Neural progenitor cell (in vitro differentiated cells): ENCODE measurements around the gene LRRC56. TPM values are rescaled to one million over a fixed set of nuclear protein-coding genes. Genes with fewer than 3 reads are reported as not detected.

ENCODE experiments used
- DNase-seq: peaks from one replicate; pipeline ENCODE4 v3.0.0-alpha.2; 2016; ENCODE audit warnings: low spot score
- H2AFZ ChIP-seq: fragments of 200-600 bp; sonication (generic); replicated peaks from 2 replicates; pipeline ENCODE4 v1.6.1; 2016; ENCODE audit warnings: antibody characterized with exemption
- H3F3A ChIP-seq: fragments of 200-600 bp; sonication (generic); 2 replicates; pipeline ENCODE4 v1.6.1; 2016; ENCODE audit warnings: antibody characterized with exemption, low read depth
- H3K27ac ChIP-seq: fragments of 200-600 bp; sonication (generic); 2 replicates; pipeline ENCODE4 v1.5.1; 2016; ENCODE audit warnings: mild to moderate bottlenecking
- H3K27me3 ChIP-seq: fragments of 200-600 bp; sonication (generic); 2 replicates; pipeline ENCODE4 v1.6.1; 2016; ENCODE audit warnings: mild to moderate bottlenecking, moderate library complexity
- H3K36me3 ChIP-seq: fragments of 200-600 bp; sonication (generic); 2 replicates; pipeline ENCODE4 v1.5.1; 2016
- H3K4me1 ChIP-seq: fragments of 200-600 bp; sonication (generic); 2 replicates; pipeline ENCODE4 v1.6.1; 2016; ENCODE audit warnings: mixed run types
- H3K4me2 ChIP-seq: fragments of 200-600 bp; sonication (generic); 2 replicates; pipeline ENCODE4 v1.6.1; 2016
- H3K4me3 ChIP-seq: fragments of 200-600 bp; sonication (generic); 2 replicates; pipeline ENCODE4 v1.5.1; 2016
- H3K79me2 ChIP-seq: fragments of 200-600 bp; sonication (generic); 2 replicates; pipeline ENCODE4 v1.6.1; 2016; ENCODE audit warnings: low read depth
- H3K9ac ChIP-seq: fragments of 200-600 bp; sonication (generic); 2 replicates; pipeline ENCODE4 v1.6.1; 2016
- H3K9me3 ChIP-seq: fragments of 200-600 bp; sonication (generic); 2 replicates; pipeline ENCODE4 v1.5.1; 2016; ENCODE audit warnings: low read depth
- H4K20me1 ChIP-seq: fragments of 200-600 bp; sonication (generic); 2 replicates; pipeline ENCODE4 v1.6.1; 2016; ENCODE audit warnings: low read depth
- H3K27ac Mint-ChIP-seq: 3 replicates; pipeline ENCODE4 v1.8.0; 2021; ENCODE audit warnings: mixed read lengths
- H3K27me3 Mint-ChIP-seq: 2 replicates; pipeline ENCODE4 v1.8.0; 2022; ENCODE audit warnings: low read depth, mild to moderate bottlenecking, inconsistent platforms, moderate library complexity, mixed read lengths; ENCODE audit not compliant: insufficient read depth
- H3K36me3 Mint-ChIP-seq: 3 replicates; pipeline ENCODE4 v1.8.0; 2021; ENCODE audit warnings: mixed read lengths
- H3K4me1 Mint-ChIP-seq: 3 replicates; pipeline ENCODE4 v1.8.0; 2021; ENCODE audit warnings: mixed read lengths
- H3K4me3 Mint-ChIP-seq: 3 replicates; pipeline ENCODE4 v1.8.0; 2021; ENCODE audit warnings: mild to moderate bottlenecking, moderate library complexity, mixed read lengths
- H3K9me3 Mint-ChIP-seq: 3 replicates; pipeline ENCODE4 v1.8.0; 2020; ENCODE audit warnings: mixed read lengths
- CTCF ChIP-seq: fragments of 200-600 bp; sonication (generic); IDR thresholded peaks from 2 replicates; pipeline ENCODE4 v1.5.1; 2017; ENCODE audit warnings: antibody characterized with exemption, mild to moderate bottlenecking
- EZH2 ChIP-seq: fragments of 200-600 bp; sonication (generic); IDR thresholded peaks from 2 replicates; pipeline ENCODE4 v1.6.1; 2017; ENCODE audit warnings: antibody characterized with exemption, mild to moderate bottlenecking, moderate library complexity
- EZH2phosphoT487 ChIP-seq: fragments of 200-600 bp; sonication (generic); IDR thresholded peaks from 2 replicates; pipeline ENCODE4 v1.6.1; 2017; ENCODE audit warnings: antibody characterized with exemption
- total RNA-seq: library from RNA; depleted of rRNA; stranded (reverse); fragments of >200 nt; gene quantifications from 2 replicates; pipeline ENCODE4 v1.2.3, GENCODE V29; 2015; ENCODE audit warnings: low replicate concordance

Gene LRRC56
- total RNA-seq, 1 donor from 2014 or later = 0.45 TPM

GRCh38 chr11:496834-497564 is 40.3 kb upstream of the LRRC56 start:
- Histone ChIP-seq H3K4me2 (no peak overlapping the region), H3K27me3 (no peaks in the 10 kb centered on the region), H3K9me3 (no peaks in the 10 kb centered on the region), H3K9ac (no peak overlapping the region), H3K27ac (no peak overlapping the region), H3K79me2 (no peaks in the 10 kb centered on the region), H2AFZ (no peak overlapping the region), H3F3A (peaks cover 18% of the 10 kb centered on the region), H3K4me1 (no peaks in the 10 kb centered on the region), H3K36me3 (no peaks in the 10 kb centered on the region), H4K20me1 (no peaks in the 10 kb centered on the region), H3K4me3 (no peak overlapping the region)
- TF ChIP-seq EZH2 (no peak), CTCF (no peak), EZH2phosphoT487 (no peak)
- H3K36me3 Mint-ChIP-seq = peaks cover 28% of the 10 kb centered on the region
- H3K4me1 Mint-ChIP-seq = peaks cover 6% of the 10 kb centered on the region
- H3K4me3 Mint-ChIP-seq = peak overlapping the region; percentile 7
- no peak overlapping the region for H3K27ac Mint-ChIP-seq
- DNase-seq = no peak
- peaks cover 3% of the 10 kb centered on the region for H3K9me3 Mint-ChIP-seq
- peaks cover 8% of the 10 kb centered on the region for H3K27me3 Mint-ChIP-seq

- no peak for TF ChIP-seq EZH2
- TF ChIP-seq CTCF = no peak
- TF ChIP-seq EZH2phosphoT487 = no peak
- no peak overlapping the region for H3K27ac Mint-ChIP-seq
These were observed 39.6 kb upstream of the LRRC56 start for GRCh38 chr11:497565-498296.

GRCh38 chr11:498297-499181 is 38.8 kb upstream of the LRRC56 start:
- no peaks in the 10 kb centered on the region for H4K20me1 ChIP-seq
- H3K36me3 ChIP-seq = no peaks in the 10 kb centered on the region
- no peak for DNase-seq
- H3K9me3 ChIP-seq = no peaks in the 10 kb centered on the region
- H3K36me3 Mint-ChIP-seq = peaks cover 28% of the 10 kb centered on the region
- peaks cover 18% of the 10 kb centered on the region for H3F3A ChIP-seq
- H3K27ac ChIP-seq = no peak overlapping the region
- peaks cover 8% of the 10 kb centered on the region for H3K27me3 Mint-ChIP-seq
- no peaks in the 10 kb centered on the region for H3K27me3 ChIP-seq
- no peak overlapping the region for H3K27ac Mint-ChIP-seq
- peaks cover 3% of the 10 kb centered on the region for H3K9me3 Mint-ChIP-seq
- peaks cover under 1% of the 10 kb centered on the region for H3K79me2 ChIP-seq
- no peak overlapping the region for H2AFZ ChIP-seq
- H3K4me1 ChIP-seq = no peaks in the 10 kb centered on the region
- no peak overlapping the region for H3K9ac ChIP-seq
- H3K4me3 ChIP-seq = no peak overlapping the region
- no peak for TF ChIP-seq CTCF
- TF ChIP-seq EZH2phosphoT487 = no peak
- TF ChIP-seq EZH2 = no peak
- no peak overlapping the region for H3K4me2 ChIP-seq
- H3K4me1 Mint-ChIP-seq = peaks cover 6% of the 10 kb centered on the region
- H3K4me3 Mint-ChIP-seq = no peak overlapping the region

More at GRCh38 chr11:497565-498296, 39.6 kb upstream of the LRRC56 start:
- no peaks in the 10 kb centered on the region for H3K9me3 ChIP-seq
- no peaks in the 10 kb centered on the region for H3K27me3 ChIP-seq
- Mint-ChIP-seq H3K36me3 (peaks cover 28% of the 10 kb centered on the region), H3K9me3 (peaks cover 3% of the 10 kb centered on the region), H3K4me1 (peaks cover 6% of the 10 kb centered on the region), H3K27me3 (peaks cover 8% of the 10 kb centered on the region), H3K4me3 (no peak overlapping the region)
- H3K27ac ChIP-seq = no peak overlapping the region
- H3K79me2 ChIP-seq = no peaks in the 10 kb centered on the region
- DNase-seq = no peak
- H3K36me3 ChIP-seq = no peaks in the 10 kb centered on the region
- peaks cover 18% of the 10 kb centered on the region for H3F3A ChIP-seq
- no peak overlapping the region for H2AFZ ChIP-seq
- no peaks in the 10 kb centered on the region for H3K4me1 ChIP-seq
- H3K4me2 ChIP-seq = no peak overlapping the region
- no peaks in the 10 kb centered on the region for H4K20me1 ChIP-seq
- no peak overlapping the region for H3K4me3 ChIP-seq
- H3K9ac ChIP-seq = no peak overlapping the region
